Activated CD4-positive, alpha-beta T cell treated with anti-CD3 and anti-CD28 coated beads for 36 hours (primary cell): ENCODE results near the gene TRAPPC6A. TPM values are rescaled to one million over a fixed set of nuclear protein-coding genes. Genes with fewer than 3 reads are reported as not detected.

Experiments used
- ATAC-seq: fragments of 200-7000 bp; cut with Tn5 transposase; one replicate; pipeline ENCODE4 v1.10.0; 2021; ENCODE audit warnings: mild to moderate bottlenecking, moderate library complexity
- CTCF ChIA-PET: fragments of 350-600 bp; sonication (Branson Sonifier 250); formaldehyde crosslinking; loops from one replicate; lab custom pipeline; 2021; ENCODE audit warnings: antibody characterized with exemption; lab: Charles Lee
- POLR2A ChIA-PET: fragments of 350-600 bp; sonication (Branson Sonifier 250); formaldehyde crosslinking; loops from one replicate; lab custom pipeline; 2021; ENCODE audit warnings: antibody characterized with exemption, inconsistent platforms; lab: Charles Lee
- DNase-seq: peaks from one replicate; pipeline ENCODE4 v3.0.0-alpha.2; 2020
- H3K27ac Mint-ChIP-seq: one replicate; pipeline ENCODE4 v1.8.0; 2021; ENCODE audit warnings: mixed read lengths
- H3K27me3 Mint-ChIP-seq: one replicate; pipeline ENCODE4 v1.8.0; 2021; ENCODE audit warnings: mixed read lengths
- H3K36me3 Mint-ChIP-seq: one replicate; pipeline ENCODE4 v1.8.0; 2021; ENCODE audit warnings: low read depth, mixed read lengths
- H3K4me1 Mint-ChIP-seq: one replicate; pipeline ENCODE4 v1.8.0; 2021; ENCODE audit warnings: mixed read lengths
- H3K4me3 Mint-ChIP-seq: one replicate; pipeline ENCODE4 v1.8.0; 2021; ENCODE audit warnings: mild to moderate bottlenecking, moderate library complexity, mixed read lengths
- H3K9me3 Mint-ChIP-seq: one replicate; pipeline ENCODE4 v1.8.0; 2021; ENCODE audit warnings: low read depth, mixed read lengths
- intact Hi-C, 2 experiments: fragments of 100-400 bp; cut with DNase I in 1 of 2; cut with micrococcal nuclease in 1 of 2; formaldehyde crosslinking; loops; one replicate each; pipeline versions ENCODE4 v1.14.2 to v1.15.1; 2022 to 2024; cut with DNase I, micrococcal nuclease
- total RNA-seq, 2 experiments: library from RNA; stranded (reverse); gene quantifications; one replicate each; pipeline ENCODE4 v1.2.3, GENCODE V29; 2021

TRAPPC6A gene
- total RNA-seq, 2 experiments from 2014 or later = 18.3 to 25.1 TPM

- DNase-seq = no peak
- H3K36me3 Mint-ChIP-seq = no peaks in the 10 kb centered on the region
- ATAC-seq = no peak
- peaks cover 4% of the 10 kb centered on the region for H3K27me3 Mint-ChIP-seq
- no peak overlapping the region for H3K27ac Mint-ChIP-seq
- no peaks in the 10 kb centered on the region for H3K9me3 Mint-ChIP-seq
- ChIA-PET POLR2A (no interaction called here), CTCF (no interaction called here)
- H3K4me3 Mint-ChIP-seq = no peak overlapping the region
- intact Hi-C loops = no loop called here
- H3K4me1 Mint-ChIP-seq = peaks cover 11% of the 10 kb centered on the region
Measured at GRCh38 chr19:45161738-45162607, 16.1 kb downstream of the TRAPPC6A start.

GRCh38 chr19:45160870-45161737 lies 16.9 kb downstream of the TRAPPC6A start, which contains the start of gene NKPD1:
TSS of gene NKPD1 (minus strand) at chr19:45160982. CDS start at chr19:45160150, 832 bp downstream.
- H3K4me1 Mint-ChIP-seq = peaks cover 11% of the 10 kb centered on the region
- ChIA-PET CTCF (interaction anchor here (0.6 kb wide), 1 partner anchor 532 kb away, joined by 4 read pairs; the partner anchor contains the start of gene QPCTL), POLR2A (no interaction called here)
- no peak within 1 kb of the TSS for H3K4me3 Mint-ChIP-seq
- H3K27me3 Mint-ChIP-seq = peaks cover 5% of the 10 kb centered on the region
- ATAC-seq = no peak
- H3K27ac Mint-ChIP-seq = no peak within 1 kb of the TSS
- H3K36me3 Mint-ChIP-seq = no peaks in the 10 kb centered on the region
- H3K9me3 Mint-ChIP-seq = no peaks in the 10 kb centered on the region
- intact Hi-C loops = no loop called here
- no peak for DNase-seq

GRCh38 chr19:45159971-45160324 lies 18.1 kb downstream of the TRAPPC6A start:
- H3K27ac Mint-ChIP-seq = no peak overlapping the region
- no peaks in the 10 kb centered on the region for H3K36me3 Mint-ChIP-seq
- ChIA-PET POLR2A (interaction anchor here (0.5 to 1.2 kb wide), 2 partner anchors 11 to 18 kb away, joined by 3 to 4 read pairs; partner anchors contain the start of genes BLOC1S3 and TRAPPC6A), CTCF (no interaction called here)
- H3K27me3 Mint-ChIP-seq = peaks cover 7% of the 10 kb centered on the region
- DNase-seq = no peak
- H3K4me3 Mint-ChIP-seq = no peak overlapping the region
- intact Hi-C loops = no loop called here
- ATAC-seq = no peak
- peaks cover 9% of the 10 kb centered on the region for H3K4me1 Mint-ChIP-seq
- no peaks in the 10 kb centered on the region for H3K9me3 Mint-ChIP-seq

GRCh38 chr19:45159210-45159970 lies 18.6 kb downstream of the TRAPPC6A start:
- H3K9me3 Mint-ChIP-seq = no peaks in the 10 kb centered on the region
- no peak overlapping the region for H3K4me3 Mint-ChIP-seq
- no peak for DNase-seq
- no peaks in the 10 kb centered on the region for H3K36me3 Mint-ChIP-seq
- peaks cover 8% of the 10 kb centered on the region for H3K27me3 Mint-ChIP-seq
- intact Hi-C loops = no loop called here
- no peak overlapping the region for H3K27ac Mint-ChIP-seq
- H3K4me1 Mint-ChIP-seq = peaks cover 9% of the 10 kb centered on the region
- CTCF ChIA-PET = no interaction called here
- POLR2A ChIA-PET = interaction anchor here (0.5 to 1.2 kb wide), 2 partner anchors 10 to 19 kb away, joined by 3 to 4 read pairs; partner anchors contain the start of genes BLOC1S3 and TRAPPC6A
- ATAC-seq = no peak

- POLR2A ChIA-PET = interaction anchor here (0.6 kb wide), 1 partner anchor 40 kb away, joined by 3 read pairs; no protein-coding TSS in a partner anchor
- intact Hi-C loops = no loop called here
- Mint-ChIP-seq H3K27me3 (peaks cover 15% of the 10 kb centered on the region), H3K36me3 (no peaks in the 10 kb centered on the region), H3K27ac (no peak overlapping the region), H3K9me3 (no peaks in the 10 kb centered on the region), H3K4me1 (peaks cover 8% of the 10 kb centered on the region), H3K4me3 (no peak overlapping the region)
- DNase-seq = no peak
- CTCF ChIA-PET = no interaction called here
- ATAC-seq = no peak
Measured at GRCh38 chr19:45158503-45159209, 19.4 kb downstream of the TRAPPC6A start.

GRCh38 chr19:45156751-45157150 lies 21.3 kb downstream of the TRAPPC6A start:
- Mint-ChIP-seq H3K36me3 (peaks cover 4% of the 10 kb centered on the region), H3K27me3 (peaks cover 22% of the 10 kb centered on the region), H3K27ac (no peak overlapping the region), H3K4me3 (no peak overlapping the region), H3K9me3 (no peaks in the 10 kb centered on the region), H3K4me1 (peaks cover 14% of the 10 kb centered on the region)
- ATAC-seq = no peak
- intact Hi-C loops = no loop called here
- ChIA-PET POLR2A (no interaction called here), CTCF (no interaction called here)
- DNase-seq = no peak

GRCh38 chr19:45156011-45156630 lies 21.9 kb downstream of the TRAPPC6A start:
- ATAC-seq = no peak
- ChIA-PET CTCF (interaction anchor here (0.6 kb wide), 1 partner anchor 58 kb away, joined by 3 read pairs; no protein-coding TSS in a partner anchor), POLR2A (no interaction called here)
- Mint-ChIP-seq H3K4me1 (peaks cover 16% of the 10 kb centered on the region), H3K27me3 (peaks cover 26% of the 10 kb centered on the region), H3K4me3 (no peak overlapping the region), H3K9me3 (no peaks in the 10 kb centered on the region), H3K36me3 (peaks cover 8% of the 10 kb centered on the region), H3K27ac (no peak overlapping the region)
- intact Hi-C loops = no loop called here
- DNase-seq = no peak

GRCh38 chr19:45154064-45154827 lies 23.8 kb downstream of the TRAPPC6A start:
- peaks cover 8% of the 10 kb centered on the region for H3K36me3 Mint-ChIP-seq
- peaks cover 16% of the 10 kb centered on the region for H3K4me1 Mint-ChIP-seq
- peaks cover 26% of the 10 kb centered on the region for H3K27me3 Mint-ChIP-seq
- DNase-seq (peak; percentile 42), ATAC-seq (no peak)
- H3K9me3 Mint-ChIP-seq = no peaks in the 10 kb centered on the region
- no peak overlapping the region for H3K27ac Mint-ChIP-seq
- H3K4me3 Mint-ChIP-seq = peak overlapping the region; percentile 28
- intact Hi-C loops = no loop called here
- CTCF ChIA-PET = no interaction called here
- POLR2A ChIA-PET = interaction anchor here (0.6 to 1.7 kb wide), 2 partner anchors 24 to 36 kb away, joined by 3 to 4 read pairs; partner anchors contain the start of genes BLOC1S3 and TRAPPC6A

GRCh38 chr19:45153339-45154063 lies 24.5 kb downstream of the TRAPPC6A start:
- intact Hi-C loops = loop anchor here in 1 of 2 experiments (1.0 kb wide), 1 partner anchor 25 kb away; the partner anchor contains the start of genes BLOC1S3 and TRAPPC6A
- no peak overlapping the region for H3K27ac Mint-ChIP-seq
- H3K36me3 Mint-ChIP-seq = peaks cover 8% of the 10 kb centered on the region
- POLR2A ChIA-PET = interaction anchor here (1.7 kb wide), 1 partner anchor 25 kb away, joined by 3 read pairs; the partner anchor contains the start of genes BLOC1S3 and TRAPPC6A
- H3K4me1 Mint-ChIP-seq = peaks cover 18% of the 10 kb centered on the region
- peak; percentile 37 for ATAC-seq
- peaks cover 26% of the 10 kb centered on the region for H3K27me3 Mint-ChIP-seq
- no peaks in the 10 kb centered on the region for H3K9me3 Mint-ChIP-seq
- H3K4me3 Mint-ChIP-seq = peak overlapping the region; percentile 42
- CTCF ChIA-PET = interaction anchor here (0.7 kb wide), 1 partner anchor 164 kb away, joined by 4 read pairs; no protein-coding TSS in a partner anchor
- peak; percentile 60 for DNase-seq
